Measurements from ENCODE around the gene C3orf33. TPM values are rescaled to one million over a fixed set of nuclear protein-coding genes. Genes with fewer than 3 reads are reported as not detected.

Gene C3orf33
- total RNA-seq, 2 experiments from 2014 or later = 0.60 to 1.3 TPM

- Mint-ChIP-seq H3K4me3 (no peak overlapping the region), H3K9me3 (ENCODE audit: insufficient read depth) (peaks cover 8% of the 10 kb centered on the region), H3K4me1 (ENCODE audit: low read depth) (peaks cover 8% of the 10 kb centered on the region), H3K27me3 (ENCODE audit: low read depth) (no peaks in the 10 kb centered on the region), H3K27ac (no peak overlapping the region), H3K36me3 (ENCODE audit: low read depth) (peaks cover 7% of the 10 kb centered on the region)
- ChIA-PET CTCF (no interaction called here), POLR2A (no interaction called here)
- DNase-seq (no peak), ATAC-seq (no peak)
These were observed 23.6 kb downstream of the C3orf33 start for GRCh38 chr3:155782390-155782953.

- CTCF ChIA-PET = interaction anchor here (1.9 kb wide), 1 partner anchor 26 kb away, joined by 8 read pairs; the partner anchor contains the start of gene C3orf33
- no peak overlapping the region for H3K27ac Mint-ChIP-seq
These were observed 25.8 kb downstream of the C3orf33 start for GRCh38 chr3:155780291-155780690.

GRCh38 chr3:155778462-155778861 is 27.6 kb downstream of the C3orf33 start:
- ChIA-PET CTCF (no interaction called here), POLR2A (no interaction called here)
- no peak overlapping the region for H3K4me3 Mint-ChIP-seq
- no peak overlapping the region for H3K27ac Mint-ChIP-seq
- no peak for ATAC-seq
- peaks cover 5% of the 10 kb centered on the region for H3K36me3 Mint-ChIP-seq (ENCODE audit: low read depth)
- no peaks in the 10 kb centered on the region for H3K27me3 Mint-ChIP-seq (ENCODE audit: low read depth)
- H3K9me3 Mint-ChIP-seq (ENCODE audit: insufficient read depth) = peaks cover 8% of the 10 kb centered on the region
- H3K4me1 Mint-ChIP-seq (ENCODE audit: low read depth) = no peaks in the 10 kb centered on the region
- no peak for DNase-seq

More at GRCh38 chr3:155780291-155780690, 25.8 kb downstream of the C3orf33 start:
- POLR2A ChIA-PET = no interaction called here
- no peak for DNase-seq
- H3K4me3 Mint-ChIP-seq = no peak overlapping the region
- no peaks in the 10 kb centered on the region for H3K4me1 Mint-ChIP-seq (ENCODE audit: low read depth)
- no peak for ATAC-seq
- no peaks in the 10 kb centered on the region for H3K27me3 Mint-ChIP-seq (ENCODE audit: low read depth)
- peaks cover 8% of the 10 kb centered on the region for H3K9me3 Mint-ChIP-seq (ENCODE audit: insufficient read depth)
- H3K36me3 Mint-ChIP-seq (ENCODE audit: low read depth) = peaks cover 7% of the 10 kb centered on the region

- no peak for DNase-seq
- H3K27me3 Mint-ChIP-seq (ENCODE audit: low read depth) = no peaks in the 10 kb centered on the region
- H3K4me1 Mint-ChIP-seq (ENCODE audit: low read depth) = no peaks in the 10 kb centered on the region
- no peak overlapping the region for H3K27ac Mint-ChIP-seq
- H3K36me3 Mint-ChIP-seq (ENCODE audit: low read depth) = no peaks in the 10 kb centered on the region
- H3K4me3 Mint-ChIP-seq = no peak overlapping the region
- ChIA-PET POLR2A (no interaction called here), CTCF (interaction anchor here (4.4 kb wide), 1 partner anchor 33 kb away, joined by 19 read pairs; the partner anchor contains the start of gene C3orf33)
- no peak for ATAC-seq
- peaks cover 4% of the 10 kb centered on the region for H3K9me3 Mint-ChIP-seq (ENCODE audit: insufficient read depth)
These were observed 33.3 kb downstream of the C3orf33 start for GRCh38 chr3:155772801-155773200.

GRCh38 chr3:155771126-155771525 is 35.0 kb downstream of the C3orf33 start:
- Mint-ChIP-seq H3K4me3 (no peak overlapping the region), H3K4me1 (ENCODE audit: low read depth) (no peaks in the 10 kb centered on the region), H3K36me3 (ENCODE audit: low read depth) (no peaks in the 10 kb centered on the region), H3K9me3 (ENCODE audit: insufficient read depth) (peaks cover 4% of the 10 kb centered on the region), H3K27ac (no peak overlapping the region), H3K27me3 (ENCODE audit: low read depth) (no peaks in the 10 kb centered on the region)
- ChIA-PET POLR2A (no interaction called here), CTCF (no interaction called here)
- DNase-seq (no peak), ATAC-seq (no peak)

GRCh38 chr3:155766206-155766605 is 39.9 kb downstream of the C3orf33 start:
- ChIA-PET CTCF (interaction anchor here (1.7 kb wide), 1 partner anchor 40 kb away, joined by 5 read pairs; the partner anchor contains the start of gene C3orf33), POLR2A (no interaction called here)
- Mint-ChIP-seq H3K4me3 (no peak overlapping the region), H3K9me3 (ENCODE audit: insufficient read depth) (peaks cover 4% of the 10 kb centered on the region), H3K27me3 (ENCODE audit: low read depth) (no peaks in the 10 kb centered on the region), H3K27ac (no peak overlapping the region), H3K36me3 (ENCODE audit: low read depth) (no peaks in the 10 kb centered on the region), H3K4me1 (ENCODE audit: low read depth) (peaks cover 6% of the 10 kb centered on the region)
- ATAC-seq (no peak), DNase-seq (no peak)

- H3K27ac Mint-ChIP-seq = no peak overlapping the region
These were observed 42.1 kb downstream of the C3orf33 start for GRCh38 chr3:155763870-155764463.

GRCh38 chr3:155760653-155761052 is 45.4 kb downstream of the C3orf33 start:
- Mint-ChIP-seq H3K27ac (no peak overlapping the region), H3K4me1 (ENCODE audit: low read depth) (peaks cover 6% of the 10 kb centered on the region), H3K36me3 (ENCODE audit: low read depth) (no peaks in the 10 kb centered on the region), H3K27me3 (ENCODE audit: low read depth) (no peaks in the 10 kb centered on the region), H3K9me3 (ENCODE audit: insufficient read depth) (no peaks in the 10 kb centered on the region), H3K4me3 (no peak overlapping the region)
- POLR2A ChIA-PET = no interaction called here
- no peak for ATAC-seq
- CTCF ChIA-PET = interaction anchor here (1.6 kb wide), 1 partner anchor 46 kb away, joined by 4 read pairs; the partner anchor contains the start of gene C3orf33
- DNase-seq = no peak

More at GRCh38 chr3:155763870-155764463, 42.1 kb downstream of the C3orf33 start:
- Mint-ChIP-seq H3K9me3 (ENCODE audit: insufficient read depth) (no peaks in the 10 kb centered on the region), H3K4me1 (ENCODE audit: low read depth) (peaks cover 6% of the 10 kb centered on the region), H3K27me3 (ENCODE audit: low read depth) (no peaks in the 10 kb centered on the region), H3K4me3 (no peak overlapping the region), H3K36me3 (ENCODE audit: low read depth) (no peaks in the 10 kb centered on the region)
- no peak for ATAC-seq
- CTCF ChIA-PET = no interaction called here
- POLR2A ChIA-PET = no interaction called here
- DNase-seq = no peak

GRCh38 chr3:155757577-155757976 is 48.5 kb downstream of the C3orf33 start:
- POLR2A ChIA-PET = no interaction called here
- Mint-ChIP-seq H3K4me3 (no peak overlapping the region), H3K9me3 (ENCODE audit: insufficient read depth) (no peaks in the 10 kb centered on the region), H3K27me3 (ENCODE audit: low read depth) (no peaks in the 10 kb centered on the region), H3K27ac (no peak overlapping the region), H3K4me1 (ENCODE audit: low read depth) (no peaks in the 10 kb centered on the region), H3K36me3 (ENCODE audit: low read depth) (no peaks in the 10 kb centered on the region)
- ATAC-seq (no peak), DNase-seq (no peak)
- CTCF ChIA-PET = interaction anchor here (1.2 to 2.8 kb wide), 2 partner anchors 11 to 49 kb away, joined by 4 to 9 read pairs; partner anchors contain the start of gene C3orf33

- ChIA-PET CTCF (no interaction called here), POLR2A (no interaction called here)
- no peaks in the 10 kb centered on the region for H3K4me1 Mint-ChIP-seq (ENCODE audit: low read depth)
- no peaks in the 10 kb centered on the region for H3K36me3 Mint-ChIP-seq (ENCODE audit: low read depth)
- H3K4me3 Mint-ChIP-seq = no peak overlapping the region
- DNase-seq (no peak), ATAC-seq (no peak)
- no peak overlapping the region for H3K27ac Mint-ChIP-seq
- H3K9me3 Mint-ChIP-seq (ENCODE audit: insufficient read depth) = no peaks in the 10 kb centered on the region
- H3K27me3 Mint-ChIP-seq (ENCODE audit: low read depth) = peaks cover 5% of the 10 kb centered on the region
These were observed 52.9 kb downstream of the C3orf33 start for GRCh38 chr3:155753038-155753639.

- Mint-ChIP-seq H3K36me3 (ENCODE audit: low read depth) (no peaks in the 10 kb centered on the region), H3K27me3 (ENCODE audit: low read depth) (peaks cover 41% of the 10 kb centered on the region), H3K9me3 (ENCODE audit: insufficient read depth) (no peaks in the 10 kb centered on the region), H3K4me1 (ENCODE audit: low read depth) (peaks cover 18% of the 10 kb centered on the region), H3K27ac (no peak overlapping the region), H3K4me3 (no peak overlapping the region)
- ATAC-seq (no peak), DNase-seq (no peak)
- ChIA-PET CTCF (interaction anchor here (1.2 kb wide), 1 partner anchor 57 kb away, joined by 3 read pairs; the partner anchor contains the start of gene C3orf33), POLR2A (interaction anchor here (0.8 kb wide), 1 partner anchor 341 kb away, joined by 3 read pairs; no protein-coding TSS in a partner anchor)
These were observed 57.3 kb downstream of the C3orf33 start for GRCh38 chr3:155748611-155749365.

GRCh38 chr3:155747946-155748290 is 58.2 kb downstream of the C3orf33 start:
- Mint-ChIP-seq H3K4me1 (ENCODE audit: low read depth) (peaks cover 21% of the 10 kb centered on the region), H3K27me3 (ENCODE audit: low read depth) (peaks cover 47% of the 10 kb centered on the region), H3K27ac (no peak overlapping the region), H3K9me3 (ENCODE audit: insufficient read depth) (no peaks in the 10 kb centered on the region), H3K36me3 (ENCODE audit: low read depth) (no peaks in the 10 kb centered on the region), H3K4me3 (no peak overlapping the region)
- ATAC-seq (no peak), DNase-seq (no peak)
- ChIA-PET POLR2A (interaction anchor here (0.8 kb wide), 1 partner anchor 340 kb away, joined by 3 read pairs; no protein-coding TSS in a partner anchor), CTCF (interaction anchor here (1.2 kb wide), 1 partner anchor 58 kb away, joined by 3 read pairs; the partner anchor contains the start of gene C3orf33)
